Pons (tissue), 1 donor: Measurements from ENCODE around the gene KRT38.

ENCODE experiments used
- DNase-seq: peaks from one replicate; pipeline ENCODE4 v3.0.0-alpha.2; 2016; ENCODE audit warnings: low spot score

The KRT38 gene

GRCh38 chr17:41421617-41422016, 19.2 kb downstream of the KRT38 start:
- no peak for DNase-seq

- no peak for DNase-seq
These were observed 19.7 kb downstream of the KRT38 start for GRCh38 chr17:41421116-41421515.

GRCh38 chr17:41420134-41420533, 20.6 kb downstream of the KRT38 start:
- DNase-seq: no peak

GRCh38 chr17:41419716-41420115, 21.1 kb downstream of the KRT38 start:
- DNase-seq: no peak

GRCh38 chr17:41418116-41418860, 22.5 kb downstream of the KRT38 start:
- no peak for DNase-seq

GRCh38 chr17:41417576-41418015, 23.2 kb downstream of the KRT38 start:
- no peak for DNase-seq

DNA sequence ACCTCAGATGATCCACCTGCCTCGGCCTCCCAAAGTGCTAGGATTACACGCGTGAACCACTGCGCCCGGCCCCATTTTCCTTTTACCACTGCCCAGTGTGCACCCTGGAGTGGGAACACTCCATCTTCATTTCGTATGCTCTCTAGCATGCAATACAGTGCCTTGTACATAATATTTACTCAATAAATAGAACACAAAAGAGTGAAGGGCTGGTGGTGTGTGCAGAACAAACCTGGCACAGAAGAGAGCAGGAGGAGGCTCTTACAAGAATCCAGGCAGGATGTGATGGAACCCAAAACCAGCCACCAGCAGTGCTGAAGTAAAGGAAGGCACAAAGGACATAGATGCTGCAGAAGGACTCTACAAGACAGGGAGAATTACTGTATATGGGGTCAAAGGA, 23.7 kb downstream of the KRT38 start:
- no peak for DNase-seq

DNA sequence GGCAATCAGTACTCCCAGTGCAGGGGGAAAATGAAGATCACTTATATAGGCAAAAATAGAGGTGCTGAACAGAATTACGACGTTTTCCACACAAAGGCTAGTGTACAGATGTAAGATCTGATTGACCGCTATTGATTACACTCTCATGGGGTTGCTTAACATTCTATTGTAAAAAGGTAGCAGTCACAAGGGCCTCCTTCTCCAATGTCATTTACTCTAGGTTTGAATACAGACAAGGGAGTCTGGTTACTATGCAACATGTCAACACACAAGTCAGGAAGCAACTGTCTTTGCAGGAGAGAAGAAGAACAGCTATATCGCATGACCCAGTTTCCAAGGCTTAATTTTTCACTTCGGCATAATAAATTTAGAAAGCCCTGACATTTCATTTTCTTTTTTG, 24.3 kb downstream of the KRT38 start:
- DNase-seq: no peak

DNA sequence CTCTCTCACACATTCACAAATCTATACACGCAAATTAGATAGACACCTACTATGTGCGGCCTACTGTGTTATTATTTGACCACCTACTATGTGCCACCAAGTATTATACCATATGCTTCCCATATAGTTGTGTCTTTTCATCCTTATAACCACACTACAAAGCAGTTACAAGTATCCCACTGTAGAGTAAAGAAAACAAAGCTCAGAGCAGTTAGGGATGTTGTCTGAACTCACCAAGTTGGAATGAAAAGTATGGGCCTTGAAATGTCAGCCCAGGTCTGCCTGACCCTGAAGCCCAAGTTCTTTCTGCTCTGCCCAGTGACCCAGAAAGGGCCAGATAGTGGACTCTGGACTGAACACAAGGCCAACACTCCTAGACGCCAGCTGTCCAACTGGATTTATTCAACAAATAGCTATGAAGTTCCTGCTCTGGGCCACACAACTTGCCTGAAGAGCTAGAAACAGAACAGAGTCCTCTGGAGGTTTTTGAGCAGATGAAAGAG, 24.9 kb downstream of the KRT38 start:
- no peak for DNase-seq

GRCh38 chr17:41415411-41415810, 25.4 kb downstream of the KRT38 start:
- no peak for DNase-seq

DNA sequence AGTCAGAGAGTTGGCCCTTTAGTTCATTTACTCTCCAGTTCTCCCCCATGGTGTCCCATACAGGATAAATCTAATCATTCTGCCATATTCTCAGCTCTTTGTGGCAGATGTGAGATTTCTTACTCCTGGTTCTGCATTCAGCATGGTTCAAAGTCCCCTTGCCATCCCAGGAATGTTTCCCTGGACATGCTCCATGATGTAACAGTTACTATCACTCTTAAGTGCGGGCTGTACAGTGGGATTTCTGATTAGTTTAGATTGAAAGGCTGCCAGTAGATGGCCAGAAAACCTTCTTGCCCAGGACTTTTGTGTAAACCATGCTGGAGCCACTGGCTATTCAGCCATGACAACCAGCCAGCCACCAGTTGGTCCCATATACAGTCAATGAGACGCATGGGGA, 26.8 kb downstream of the KRT38 start:
- no peak for DNase-seq

DNA sequence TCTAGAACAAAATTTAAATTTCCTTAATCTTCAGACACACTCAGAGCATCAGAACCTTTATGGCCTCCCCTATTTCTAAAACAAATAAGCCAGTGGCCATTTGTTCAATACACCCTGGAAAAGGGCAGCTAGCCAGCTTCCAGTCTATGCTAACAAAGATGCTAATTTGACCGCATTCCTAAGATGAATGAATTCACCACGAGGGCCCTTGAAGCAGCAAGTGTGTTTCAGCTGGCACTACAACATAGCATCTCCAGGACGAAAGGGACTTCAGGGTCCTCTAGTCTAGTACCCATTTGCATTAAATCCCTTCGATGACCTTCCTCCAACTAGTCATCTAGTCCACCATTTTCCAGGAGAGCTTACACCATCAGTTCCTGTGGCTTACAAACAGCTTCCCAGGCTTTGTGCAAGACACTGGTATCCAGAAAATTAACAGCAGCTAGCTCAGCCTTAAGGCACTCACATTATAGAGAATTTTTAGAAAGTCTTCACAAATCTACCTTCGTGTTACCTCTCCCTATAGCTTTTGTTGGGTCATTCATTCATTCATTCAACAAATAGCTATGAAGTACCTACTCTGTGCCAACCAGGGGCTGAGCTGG, 27.3 kb downstream of the KRT38 start:
- DNase-seq: no peak

DNA sequence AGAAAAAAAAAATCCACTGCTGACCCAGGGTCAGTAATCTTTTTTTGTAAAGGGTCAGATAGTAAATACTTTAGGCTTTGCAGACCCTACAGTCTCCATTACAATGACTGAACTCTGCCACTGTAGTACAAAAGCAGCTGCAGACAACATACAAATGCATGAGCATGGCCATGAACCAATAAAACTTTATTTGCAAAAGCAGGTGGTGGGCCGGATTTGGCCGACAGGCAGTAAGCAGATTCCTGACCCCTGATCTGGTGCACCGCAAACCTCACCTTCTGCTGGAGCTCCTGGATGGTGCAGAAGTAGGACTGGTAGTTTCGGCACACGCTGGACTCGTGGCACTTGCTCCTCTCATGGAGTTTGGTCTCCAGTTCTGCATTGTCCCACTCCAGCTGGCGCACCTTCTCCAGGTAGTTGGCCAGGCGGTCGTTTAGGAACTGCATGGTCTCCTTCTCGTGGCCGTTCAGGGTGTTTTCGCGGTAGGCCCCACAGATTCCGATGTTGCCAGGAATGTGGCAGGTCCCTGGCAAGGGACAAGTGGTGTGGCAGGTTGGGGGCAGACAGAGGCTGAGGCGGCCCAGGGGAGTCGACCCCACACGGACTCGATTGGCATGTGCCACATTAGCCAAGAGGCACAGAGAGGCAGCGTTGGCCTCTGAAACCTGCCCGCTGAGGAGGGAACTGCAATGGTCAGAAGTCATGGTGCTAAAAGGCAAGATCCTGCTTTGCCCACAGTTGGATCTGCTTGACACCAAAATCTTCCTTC, 29.5 kb downstream of the KRT38 start:
- no peak for DNase-seq

GRCh38 chr17:41407226-41407625, 33.6 kb downstream of the KRT38 start:
- no peak for DNase-seq

GRCh38 chr17:41406205-41406604, 34.6 kb downstream of the KRT38 start:
- DNase-seq: no peak

- no peak for DNase-seq
These were observed 36.6 kb downstream of the KRT38 start for GRCh38 chr17:41404024-41404671.

DNA sequence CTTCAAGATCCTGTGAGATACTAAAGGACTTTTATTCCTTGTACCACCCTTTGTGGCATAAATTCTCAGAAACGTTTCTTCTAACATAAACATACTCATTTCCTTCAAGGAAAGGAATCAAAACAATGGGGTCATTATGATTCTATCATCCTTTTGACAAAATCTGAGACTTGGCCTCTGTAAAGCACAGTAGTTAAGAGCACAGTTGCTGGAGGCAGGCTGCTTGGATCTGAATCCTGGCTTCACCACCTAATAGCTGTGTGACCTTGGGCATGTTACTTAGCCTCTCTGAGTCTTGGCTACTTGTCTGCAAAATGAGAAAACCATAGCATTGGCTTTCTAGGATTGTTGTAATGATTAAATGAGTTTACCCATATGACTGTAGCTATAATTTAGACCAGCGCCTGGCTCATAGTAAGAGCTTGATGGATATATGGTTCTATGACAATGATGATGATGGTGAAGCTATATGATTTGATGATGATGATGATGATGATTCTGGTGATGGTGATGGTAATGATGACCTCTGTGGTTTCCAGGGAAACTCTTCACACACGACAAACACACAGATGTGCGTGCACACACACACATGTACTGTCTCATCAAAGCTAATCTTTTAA, 37.3 kb downstream of the KRT38 start:
- no peak for DNase-seq

GRCh38 chr17:41402161-41402560, 38.6 kb downstream of the KRT38 start:
- DNase-seq: no peak

- no peak for DNase-seq
These were observed 43.7 kb downstream of the KRT38 start, which contains the start of gene KRT31 for GRCh38 chr17:41396996-41397660. KRT31 (minus strand) TSS chr17:41397608; CDS start chr17:41397539, 69 bp downstream.

- DNase-seq: no peak
These were observed 44.4 kb downstream of the KRT38 start for GRCh38 chr17:41396340-41396739.

DNA sequence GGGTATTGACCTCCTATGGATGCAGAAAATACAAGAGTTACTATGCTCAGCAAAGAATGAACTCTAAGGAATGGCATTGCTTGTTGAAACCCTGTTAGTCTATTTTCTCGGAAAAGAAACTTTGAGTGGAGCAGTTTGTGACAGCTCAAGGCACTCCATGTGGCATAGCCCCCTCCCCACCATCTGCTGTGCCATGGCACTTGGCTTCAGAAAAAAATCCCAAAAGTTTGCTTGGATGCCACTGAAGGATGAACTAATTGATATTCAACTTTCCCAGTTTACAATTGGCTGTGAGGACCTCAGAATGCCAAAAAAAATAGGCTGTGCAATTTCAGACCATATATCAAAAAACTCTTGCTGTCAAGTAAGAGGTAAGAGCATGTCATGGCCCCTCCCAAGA, 45.2 kb downstream of the KRT38 start:
- no peak for DNase-seq
